Stimulated activated CD4-positive, alpha-beta T cell treated with anti-CD3 and anti-CD28 coated beads, Interleukin-15, amount 100 ng/mL, for 1 hour (primary cell): ENCODE data around the gene SLC22A23.
"Not testable (repeated sequence)": the region's sequence is repeated elsewhere in the genome, so short reads cannot be mapped to it uniquely, and the experiment has no call there.

ENCODE experiments used
- DNase-seq, 2 donors: peaks; one replicate each; pipeline ENCODE4 v3.0.0-alpha.2; 2020; ENCODE audit warnings: low read depth in 1 of 2, low spot score in 1 of 2

SLC22A23 gene

DNA sequence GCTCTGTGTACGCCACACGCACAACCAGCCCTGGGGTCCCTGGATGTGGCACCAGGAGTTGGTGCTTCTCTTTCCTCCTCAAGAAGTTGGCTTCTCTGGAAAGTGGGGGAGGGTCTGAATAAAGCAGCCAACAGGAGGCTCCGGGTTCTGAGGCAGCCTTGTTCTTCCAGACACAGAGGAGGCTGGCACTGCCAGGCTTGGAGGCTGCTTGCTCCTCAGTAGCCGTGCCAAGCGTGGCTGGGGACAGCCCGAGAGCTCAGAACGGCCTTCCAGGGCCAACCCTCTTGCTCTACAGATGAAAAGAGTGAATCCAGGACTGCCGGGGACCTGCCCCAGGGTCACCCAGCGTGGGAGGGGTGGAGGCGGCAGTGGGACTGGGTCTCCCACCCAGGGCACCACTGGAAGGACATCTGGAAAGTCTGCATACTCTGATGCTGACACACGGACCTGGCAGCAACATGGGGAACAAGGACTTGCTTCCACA lies 70.4 kb downstream of the SLC22A23 start:
- no peak for DNase-seq

DNA sequence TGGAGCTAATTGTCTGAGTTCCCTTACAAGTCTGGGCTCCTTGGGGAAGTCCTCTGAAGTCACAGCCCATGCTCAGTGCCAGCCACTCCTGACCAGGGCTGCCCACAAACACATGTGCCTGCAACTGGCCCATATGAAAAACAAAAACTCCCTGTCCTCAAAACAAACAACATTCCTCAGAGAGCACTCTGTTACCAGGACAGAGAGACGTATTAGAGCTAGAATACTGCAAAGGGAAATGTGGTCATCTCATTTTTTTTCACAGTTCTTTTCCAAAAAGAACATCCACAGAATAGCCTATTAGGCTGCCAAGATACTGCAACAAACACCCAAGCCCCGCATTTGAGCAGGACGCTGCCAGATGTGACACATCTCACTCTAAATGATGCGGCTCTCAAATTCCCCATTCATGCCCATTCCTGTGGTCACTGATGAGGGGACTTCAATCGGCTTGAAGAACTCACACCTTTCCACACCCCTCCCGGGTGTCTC lies 71.1 kb downstream of the SLC22A23 start:
- DNase-seq: no peak

- DNase-seq: not testable (repeated sequence)
Measured at GRCh38 chr6:3385181-3385580, 71.7 kb downstream of the SLC22A23 start.

DNA sequence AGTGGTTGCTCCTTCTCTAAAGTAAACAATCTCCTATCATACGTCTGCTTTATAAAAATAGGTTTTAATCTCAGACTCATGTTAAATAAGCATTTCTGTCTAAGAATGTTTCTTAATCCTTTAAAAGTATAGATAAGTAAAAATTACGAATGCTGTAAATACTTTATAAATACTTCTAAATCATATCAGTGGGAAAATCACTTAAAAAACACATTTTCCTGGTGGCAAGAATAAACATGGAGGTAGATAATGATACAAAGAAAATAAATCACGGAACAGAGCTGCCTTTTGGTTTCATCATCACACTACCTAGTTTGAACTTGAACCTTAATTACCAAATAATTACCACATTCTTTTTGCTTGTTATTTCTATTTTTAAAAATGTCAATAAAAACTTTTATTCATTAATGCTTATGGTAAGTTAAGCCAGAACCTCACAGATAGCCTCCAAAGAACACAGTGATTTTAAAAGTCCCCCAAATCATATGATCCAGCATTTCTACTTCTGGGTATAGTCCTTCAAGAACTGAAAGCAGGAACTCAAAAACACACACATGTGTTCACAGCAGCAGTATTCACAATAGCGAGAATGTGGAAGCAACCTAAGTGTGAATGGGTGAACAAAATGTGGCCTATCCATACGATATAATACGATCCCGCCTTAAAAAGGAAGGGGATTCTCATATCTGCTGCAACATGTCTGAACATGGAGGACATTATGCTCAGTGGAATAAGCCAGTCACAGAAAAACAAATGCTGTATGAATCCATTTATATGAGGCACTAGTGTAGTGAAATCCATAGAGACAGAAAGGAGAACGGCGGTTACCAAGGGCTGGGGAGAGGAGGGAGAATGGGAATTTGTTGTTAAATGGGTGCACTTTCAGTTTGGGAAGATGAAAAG lies 72.4 kb downstream of the SLC22A23 start:
- no peak for DNase-seq

DNA sequence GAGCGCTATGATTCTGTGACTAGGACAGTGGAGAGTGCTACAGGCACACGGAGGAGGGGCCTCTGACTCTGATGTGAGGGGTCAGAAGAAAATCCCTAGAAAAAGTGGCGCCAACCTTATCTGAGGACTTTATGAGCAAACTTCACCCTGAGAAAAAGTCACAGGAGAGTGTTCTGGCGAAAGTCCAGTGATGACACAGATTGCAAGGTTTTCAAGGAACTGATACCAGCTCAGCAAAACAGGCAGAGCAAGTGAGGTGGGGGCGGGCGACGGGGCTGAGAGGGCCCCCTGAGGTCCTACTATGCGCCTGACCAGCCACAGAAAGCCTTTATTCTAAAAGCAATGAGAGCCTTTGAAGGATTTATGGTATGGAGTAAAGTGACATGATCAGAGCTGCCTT lies 73.3 kb downstream of the SLC22A23 start:
- no peak for DNase-seq

DNA sequence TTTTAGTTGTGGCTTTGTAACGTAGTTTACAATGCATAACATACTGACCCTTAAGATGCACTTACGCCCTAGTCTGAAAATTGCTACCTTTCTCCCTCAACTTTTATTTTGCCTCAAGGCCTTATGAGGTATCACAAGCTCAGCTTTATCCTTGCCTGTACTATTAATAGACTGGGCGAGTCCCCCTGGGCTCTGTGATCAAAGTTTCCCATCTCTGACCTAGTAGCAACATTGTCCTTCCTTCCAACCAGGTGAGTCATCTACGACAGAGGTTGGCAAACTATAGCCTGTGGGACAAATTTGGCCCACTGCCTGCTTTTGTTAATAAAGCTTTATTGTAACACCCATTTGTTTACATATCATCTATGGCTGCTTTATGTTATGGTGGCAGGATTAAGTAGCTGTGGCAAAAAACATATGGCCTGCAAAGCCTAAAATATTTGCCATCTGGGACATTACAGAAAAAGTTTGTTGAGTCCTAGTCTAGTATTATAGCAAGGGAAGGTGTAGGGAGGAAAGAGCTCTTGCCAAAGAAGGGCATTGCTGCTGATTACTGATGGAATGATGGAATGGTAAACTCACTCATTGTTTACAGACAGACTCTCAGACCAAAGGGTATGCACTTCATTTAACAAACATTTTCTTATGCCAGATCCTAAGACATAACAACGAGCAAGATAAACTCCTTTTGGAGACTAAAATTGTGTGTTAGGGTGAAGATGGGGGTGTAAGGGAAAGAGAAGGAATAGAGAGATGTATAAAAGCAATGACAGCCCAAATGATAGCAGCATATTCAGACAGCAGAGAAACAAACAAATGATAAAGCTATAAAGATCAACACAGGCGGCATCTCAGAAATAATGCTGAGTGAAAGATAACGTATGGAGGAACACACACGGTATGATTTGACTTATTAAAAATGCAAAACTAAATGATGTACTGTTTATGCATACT lies 74.2 kb downstream of the SLC22A23 start:
- no peak for DNase-seq

GRCh38 chr6:3381233-3381921 lies 75.5 kb downstream of the SLC22A23 start:
- DNase-seq: no peak

- no peak for DNase-seq
Measured at GRCh38 chr6:3380344-3381232, 76.3 kb downstream of the SLC22A23 start.

- no peak for DNase-seq
Measured at GRCh38 chr6:3379482-3380060, 77.3 kb downstream of the SLC22A23 start.

DNA sequence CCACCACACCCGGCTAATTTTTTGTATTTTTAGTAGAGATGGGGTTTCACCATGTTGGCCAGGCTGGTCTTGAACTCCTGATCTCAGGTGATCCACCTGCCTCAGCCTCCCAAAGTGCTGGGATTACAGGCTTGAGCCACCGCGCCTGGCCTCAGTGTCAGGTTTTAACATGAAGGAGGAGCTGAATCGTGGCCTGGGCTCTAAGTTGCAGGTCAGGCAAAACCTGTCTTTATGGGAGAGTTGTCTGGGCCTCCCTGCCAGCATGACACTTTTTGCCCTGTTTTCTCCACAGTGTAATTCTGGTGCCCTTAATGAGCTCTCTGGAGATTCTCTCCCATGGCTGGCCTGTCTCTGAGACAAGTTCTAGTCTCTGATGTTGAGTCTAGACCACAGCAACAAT lies 78.0 kb downstream of the SLC22A23 start:
- not testable (repeated sequence) for DNase-seq

DNA sequence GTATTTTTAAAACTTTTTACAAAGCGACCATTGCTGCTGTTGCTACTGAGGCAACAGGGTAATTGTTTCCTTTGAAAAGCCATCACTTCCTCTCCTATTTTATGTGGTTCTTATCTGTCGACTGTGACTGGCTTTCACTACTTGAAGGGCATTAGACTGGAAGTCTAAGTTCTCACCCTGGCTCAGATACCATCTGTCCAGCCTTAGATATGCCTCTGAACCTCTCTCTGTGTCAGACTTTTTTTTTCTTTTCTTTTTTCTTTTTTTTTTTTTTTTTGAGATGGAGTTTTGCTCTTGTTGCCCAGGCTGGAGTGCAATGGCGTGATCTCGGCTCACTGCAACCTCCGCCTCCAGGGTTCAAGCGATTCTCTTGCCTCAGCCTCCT lies 78.5 kb downstream of the SLC22A23 start:
- DNase-seq: not testable (repeated sequence)

- DNase-seq: no peak
Measured at GRCh38 chr6:3377536-3378397, 79.1 kb downstream of the SLC22A23 start.

- DNase-seq: no peak
Measured at GRCh38 chr6:3376893-3377535, 79.8 kb downstream of the SLC22A23 start.

DNA sequence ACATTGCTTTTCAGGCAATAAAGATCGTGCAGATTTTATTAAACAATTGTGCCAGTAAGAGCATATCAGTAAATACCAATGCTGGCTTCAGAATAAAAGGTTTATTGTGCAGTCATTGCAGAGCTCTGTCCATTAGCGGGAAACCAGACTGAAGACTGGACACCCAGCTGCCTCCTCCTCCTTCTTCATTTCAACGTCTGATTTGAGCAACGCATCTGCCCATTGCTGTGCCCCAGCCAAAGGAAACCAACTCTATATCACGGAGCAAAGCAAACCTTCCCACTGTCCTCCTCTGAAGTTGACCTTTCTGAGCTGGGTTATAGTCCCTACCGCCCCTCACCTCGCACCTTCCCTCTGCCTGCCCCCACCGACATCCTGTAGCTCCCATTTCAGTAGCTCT lies 80.8 kb downstream of the SLC22A23 start:
- no peak for DNase-seq

GRCh38 chr6:3373597-3374203 lies 83.2 kb downstream of the SLC22A23 start:
- no peak for DNase-seq

GRCh38 chr6:3372912-3373554 lies 83.8 kb downstream of the SLC22A23 start:
- DNase-seq: no peak

GRCh38 chr6:3372184-3372846 lies 84.5 kb downstream of the SLC22A23 start:
- DNase-seq: no peak
